PFSK-1 (cell line): Measurements from ENCODE around the gene INO80D.

Experiments
- FOXP2 ChIP-seq: optimal IDR thresholded peaks from 2 replicates; pipeline ENCODE3; 2011; ENCODE audit warnings: borderline replicate concordance, control low read depth, inconsistent platforms; ENCODE audit not compliant: insufficient read depth; ENCODE audit errors: extremely low read length, extremely low read depth
- POLR2AphosphoS5 ChIP-seq: IDR thresholded peaks from 2 replicates; pipeline ENCODE4 v1.6.1; 2012; ENCODE audit warnings: low read depth, mild to moderate bottlenecking, control low read depth, low read length, moderate library complexity
- REST ChIP-seq, 2 experiments: IDR thresholded peaks; 2 replicates each; pipeline versions ENCODE4 v1.6.1 to v1.8.0; 2011 to 2012; ENCODE audit warnings: low read depth in 2 of 2, low read length in 2 of 2, control low read depth in 1 of 2, inconsistent platforms in 1 of 2, mild to moderate bottlenecking in 1 of 2, moderate library complexity in 1 of 2; ENCODE audit not compliant: insufficient read depth in 1 of 2
- SIN3A ChIP-seq: IDR thresholded peaks from 2 replicates; pipeline ENCODE4 v1.6.1; 2012; ENCODE audit warnings: mild to moderate bottlenecking, low read length, moderate library complexity, borderline replicate concordance; ENCODE audit not compliant: insufficient read depth
- TAF1 ChIP-seq: IDR thresholded peaks from 2 replicates; pipeline ENCODE4 v1.6.1; 2012; ENCODE audit warnings: low read length, control low read depth, borderline replicate concordance; ENCODE audit not compliant: insufficient read depth

Gene INO80D

GRCh38 chr2:206031162-206031784 lies 54.7 kb downstream of the INO80D start:
- TF ChIP-seq SIN3A (no peak), FOXP2 (no peak)

DNA sequence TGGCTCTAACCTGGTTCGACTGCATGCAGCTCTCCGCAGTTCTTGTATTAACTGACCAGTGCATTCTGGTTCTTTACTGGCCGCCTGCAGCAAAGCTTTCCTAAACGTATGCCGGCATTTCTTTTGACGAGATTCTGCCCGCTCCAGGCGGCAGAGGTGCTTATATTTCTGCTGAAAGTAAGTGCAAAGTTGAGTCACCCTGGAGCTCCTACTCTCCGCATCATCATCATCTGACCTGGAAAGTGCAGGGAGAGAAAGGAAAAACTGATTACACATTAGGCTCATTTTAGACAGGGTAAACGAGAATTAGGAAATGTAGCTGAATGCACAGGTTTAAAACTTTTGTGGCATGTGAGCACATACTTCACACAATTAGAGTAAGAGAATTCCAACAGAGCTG lies 57.9 kb downstream of the INO80D start:
- TF ChIP-seq POLR2AphosphoS5 (no peak), SIN3A (no peak), TAF1 (no peak), FOXP2 (no peak), REST (IDR thresholded peaks at IDR 0.05; ENCODE audit: insufficient read depth in 1 of 2, low read depth in 2 of 2, low read length in 2 of 2) (no peak)

- TF ChIP-seq POLR2AphosphoS5 (no peak), FOXP2 (no peak), TAF1 (no peak), REST (IDR thresholded peaks at IDR 0.05; ENCODE audit: insufficient read depth in 1 of 2, low read depth in 2 of 2, low read length in 2 of 2) (no peak), SIN3A (no peak)
Observed at GRCh38 chr2:206023183-206023582, 62.8 kb downstream of the INO80D start.

GRCh38 chr2:206020171-206020570 lies 65.8 kb downstream of the INO80D start:
- TF ChIP-seq SIN3A (no peak), TAF1 (no peak), POLR2AphosphoS5 (no peak), FOXP2 (no peak), REST (IDR thresholded peaks at IDR 0.05; ENCODE audit: insufficient read depth in 1 of 2, low read depth in 2 of 2, low read length in 2 of 2) (no peak)

DNA sequence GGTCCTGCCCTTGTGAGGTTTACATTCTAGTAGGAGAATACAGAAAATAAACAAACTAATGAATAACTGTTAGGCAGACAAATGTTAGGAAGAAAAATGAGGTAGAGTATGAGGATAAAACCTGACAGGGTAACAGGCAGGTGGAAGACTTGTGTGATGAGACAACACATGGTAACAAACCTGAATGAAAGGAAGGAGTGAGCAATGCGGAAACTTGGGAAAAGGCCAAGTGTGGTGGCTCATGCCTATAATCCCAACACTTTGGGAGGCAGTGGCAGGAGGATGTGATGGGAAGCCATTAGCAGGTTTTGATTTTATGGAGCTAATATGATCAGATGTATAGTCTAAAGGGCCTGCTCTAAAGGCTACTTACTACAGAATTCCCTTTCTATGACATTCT lies 74.2 kb downstream of the INO80D start:
- no peak for TF ChIP-seq POLR2AphosphoS5
- no peak for TF ChIP-seq SIN3A
- no peak for TF ChIP-seq REST (IDR thresholded peaks at IDR 0.05; ENCODE audit: insufficient read depth in 1 of 2, low read depth in 2 of 2, low read length in 2 of 2)
- TF ChIP-seq TAF1: no peak
- TF ChIP-seq FOXP2: no peak
